ENCODE data around the gene PTH1R.

The PTH1R gene

GRCh38 chr3:46854555-46854991 is 22.9 kb upstream of the PTH1R start:
- TF ChIP-seq GATA3 (IDR thresholded peaks at IDR 0.05; ENCODE audit: low read depth, low read length) (no peak), GATA2 (IDR thresholded peaks at IDR 0.05; ENCODE audit: low read depth, low read length) (no peak)

- TF ChIP-seq GATA3 (IDR thresholded peaks at IDR 0.05; ENCODE audit: low read depth, low read length) (no peak), GATA2 (IDR thresholded peaks at IDR 0.05; ENCODE audit: low read depth, low read length) (no peak)
Measured at GRCh38 chr3:46856576-46857471, 20.7 kb upstream of the PTH1R start.

GRCh38 chr3:46857485-46858341 is 19.8 kb upstream of the PTH1R start:
- TF ChIP-seq GATA2 (IDR thresholded peaks at IDR 0.05; ENCODE audit: low read depth, low read length) (no peak), GATA3 (IDR thresholded peaks at IDR 0.05; ENCODE audit: low read depth, low read length) (no peak)

- no peak for TF ChIP-seq GATA3 (IDR thresholded peaks at IDR 0.05; ENCODE audit: low read depth, low read length)
- TF ChIP-seq GATA2 (IDR thresholded peaks at IDR 0.05; ENCODE audit: low read depth, low read length): no peak
Measured at GRCh38 chr3:46858456-46858855, 19.1 kb upstream of the PTH1R start.

GRCh38 chr3:46859001-46859710 is 18.4 kb upstream of the PTH1R start:
- TF ChIP-seq GATA3 (IDR thresholded peaks at IDR 0.05; ENCODE audit: low read depth, low read length): no peak
- no peak for TF ChIP-seq GATA2 (IDR thresholded peaks at IDR 0.05; ENCODE audit: low read depth, low read length)

- TF ChIP-seq GATA3 (IDR thresholded peaks at IDR 0.05; ENCODE audit: low read depth, low read length): no peak
- TF ChIP-seq GATA2 (IDR thresholded peaks at IDR 0.05; ENCODE audit: low read depth, low read length): no peak
Measured at GRCh38 chr3:46860017-46860809, 17.3 kb upstream of the PTH1R start.

GRCh38 chr3:46860810-46861604 is 16.5 kb upstream of the PTH1R start:
- TF ChIP-seq GATA3 (IDR thresholded peaks at IDR 0.05; ENCODE audit: low read depth, low read length) (no peak), GATA2 (IDR thresholded peaks at IDR 0.05; ENCODE audit: low read depth, low read length) (no peak)

GRCh38 chr3:46861605-46862368 is 15.7 kb upstream of the PTH1R start:
- TF ChIP-seq GATA2 (IDR thresholded peaks at IDR 0.05; ENCODE audit: low read depth, low read length) (no peak), GATA3 (IDR thresholded peaks at IDR 0.05; ENCODE audit: low read depth, low read length) (no peak)

GRCh38 chr3:46862369-46863025 is 15.0 kb upstream of the PTH1R start:
- TF ChIP-seq GATA3 (IDR thresholded peaks at IDR 0.05; ENCODE audit: low read depth, low read length) (no peak), GATA2 (IDR thresholded peaks at IDR 0.05; ENCODE audit: low read depth, low read length) (no peak)

GRCh38 chr3:46863261-46863782 is 14.2 kb upstream of the PTH1R start, which contains the start of gene MYL3:
Gene MYL3, minus strand, starts transcription at chr3:46863444. Its CDS starts 54 bp downstream, at chr3:46863390.
- TF ChIP-seq GATA2 (IDR thresholded peaks at IDR 0.05; ENCODE audit: low read depth, low read length) (no peak), GATA3 (IDR thresholded peaks at IDR 0.05; ENCODE audit: low read depth, low read length) (no peak)

All from SH-SY5Y (cell line).